ENCODE measurements around the gene SLC9B2.

GRCh38 chr4:103044183-103044582 is 32.4 kb downstream of the SLC9B2 start:
- TF ChIP-seq CTCF (IDR thresholded peaks at IDR 0.05; ENCODE audit: borderline replicate concordance, extremely low read depth, low read length, poor library complexity, severe bottlenecking) (no peak), EZH2 (IDR thresholded peaks at IDR 0.05; ENCODE audit: borderline replicate concordance, low read depth, low read length, severe bottlenecking) (no peak)

Measured in DND-41 (cell line).